PFSK-1 (cell line): ENCODE results near the gene NFIB.

Source experiments
- POLR2AphosphoS5 ChIP-seq: IDR thresholded peaks from 2 replicates; pipeline ENCODE4 v1.6.1; 2012; ENCODE audit warnings: low read depth, mild to moderate bottlenecking, control low read depth, low read length, moderate library complexity
- REST ChIP-seq, 2 experiments: IDR thresholded peaks; 2 replicates each; pipeline versions ENCODE4 v1.6.1 to v1.8.0; 2011 to 2012; ENCODE audit warnings: low read depth in 2 of 2, low read length in 2 of 2, control low read depth in 1 of 2, inconsistent platforms in 1 of 2, mild to moderate bottlenecking in 1 of 2, moderate library complexity in 1 of 2; ENCODE audit not compliant: insufficient read depth in 1 of 2
- SIN3A ChIP-seq: IDR thresholded peaks from 2 replicates; pipeline ENCODE4 v1.6.1; 2012; ENCODE audit warnings: mild to moderate bottlenecking, low read length, moderate library complexity, borderline replicate concordance; ENCODE audit not compliant: insufficient read depth
- TAF1 ChIP-seq: IDR thresholded peaks from 2 replicates; pipeline ENCODE4 v1.6.1; 2012; ENCODE audit warnings: low read length, control low read depth, borderline replicate concordance; ENCODE audit not compliant: insufficient read depth

GRCh38 chr9:14098486-14099180, 215.3 kb downstream of the NFIB start:
- TF ChIP-seq POLR2AphosphoS5 (no peak), TAF1 (no peak), REST (IDR thresholded peaks at IDR 0.05; ENCODE audit: insufficient read depth in 1 of 2, low read depth in 2 of 2, low read length in 2 of 2) (no peak), SIN3A (no peak)
